ENCODE results near the gene PKNOX2. TPM values are rescaled to one million over a fixed set of nuclear protein-coding genes. Genes with fewer than 3 reads are reported as not detected.

PKNOX2 gene
- polyA plus RNA-seq, 2 of the 4 experiments (the other 2 are of a cell fraction): not detected

GRCh38 chr11:125157118-125157733, 7.3 kb upstream of the PKNOX2 start:
- POLR2A ChIA-PET: no interaction called here
- H3K4me3 ChIP-seq: no peak overlapping the region
- CTCF ChIA-PET: interaction anchor here (0.9 to 1.2 kb wide), 2 partner anchors 15 to 205 kb away, joined by 3 read pairs; no protein-coding TSS in a partner anchor
- ATAC-seq (no peak), DNase-seq (ENCODE audit: low read depth in 1 of 2, low spot score in 1 of 2) (no peak), FAIRE-seq (no peak)
- no peak overlapping the region for H3K4me2 ChIP-seq
- H3K27ac ChIP-seq: no peak overlapping the region
- no peaks in the 10 kb centered on the region for H3K4me1 ChIP-seq
- 33% methylated on average over 6 of the region's 6 CpGs for WGBS (ENCODE audit: missing lambda C conversion rate)
- H3K9me3 ChIP-seq: no peaks in the 10 kb centered on the region
- TF ChIP-seq, protein P1, sequence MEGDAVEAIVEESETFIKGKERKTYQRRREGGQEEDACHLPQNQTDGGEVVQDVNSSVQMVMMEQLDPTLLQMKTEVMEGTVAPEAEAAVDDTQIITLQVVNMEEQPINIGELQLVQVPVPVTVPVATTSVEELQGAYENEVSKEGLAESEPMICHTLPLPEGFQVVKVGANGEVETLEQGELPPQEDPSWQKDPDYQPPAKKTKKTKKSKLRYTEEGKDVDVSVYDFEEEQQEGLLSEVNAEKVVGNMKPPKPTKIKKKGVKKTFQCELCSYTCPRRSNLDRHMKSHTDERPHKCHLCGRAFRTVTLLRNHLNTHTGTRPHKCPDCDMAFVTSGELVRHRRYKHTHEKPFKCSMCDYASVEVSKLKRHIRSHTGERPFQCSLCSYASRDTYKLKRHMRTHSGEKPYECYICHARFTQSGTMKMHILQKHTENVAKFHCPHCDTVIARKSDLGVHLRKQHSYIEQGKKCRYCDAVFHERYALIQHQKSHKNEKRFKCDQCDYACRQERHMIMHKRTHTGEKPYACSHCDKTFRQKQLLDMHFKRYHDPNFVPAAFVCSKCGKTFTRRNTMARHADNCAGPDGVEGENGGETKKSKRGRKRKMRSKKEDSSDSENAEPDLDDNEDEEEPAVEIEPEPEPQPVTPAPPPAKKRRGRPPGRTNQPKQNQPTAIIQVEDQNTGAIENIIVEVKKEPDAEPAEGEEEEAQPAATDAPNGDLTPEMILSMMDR (IDR thresholded peaks at IDR 0.05): no peak
- TF ChIP-seq HOXB5 (CRISPR knock-in tag; IDR thresholded peaks at IDR 0.05): no peak
- no peak for TF ChIP-seq CBX8 (IDR thresholded peaks at IDR 0.05)
- no peak for TF ChIP-seq ZSCAN20 (CRISPR knock-in tag; IDR thresholded peaks at IDR 0.05)
- no peak for TF ChIP-seq CHD2 (IDR thresholded peaks at IDR 0.05; ENCODE audit: low read length, partially characterized antibody)
- TF ChIP-seq EHF (CRISPR knock-in tag; IDR thresholded peaks at IDR 0.05): no peak
- no peak for TF ChIP-seq KDM1A (IDR thresholded peaks at IDR 0.05; ENCODE audit: low read depth)
- no peak for TF ChIP-seq ZC3H11A (IDR thresholded peaks at IDR 0.05)
- no peak for TF ChIP-seq SMC3 (IDR thresholded peaks at IDR 0.05)
- TF ChIP-seq JUNB (IDR thresholded peaks at IDR 0.05): no peak
- no peak for TF ChIP-seq HMGXB4 (CRISPR knock-in tag; IDR thresholded peaks at IDR 0.05; ENCODE audit: borderline replicate concordance)
- TF ChIP-seq, protein P2, sequence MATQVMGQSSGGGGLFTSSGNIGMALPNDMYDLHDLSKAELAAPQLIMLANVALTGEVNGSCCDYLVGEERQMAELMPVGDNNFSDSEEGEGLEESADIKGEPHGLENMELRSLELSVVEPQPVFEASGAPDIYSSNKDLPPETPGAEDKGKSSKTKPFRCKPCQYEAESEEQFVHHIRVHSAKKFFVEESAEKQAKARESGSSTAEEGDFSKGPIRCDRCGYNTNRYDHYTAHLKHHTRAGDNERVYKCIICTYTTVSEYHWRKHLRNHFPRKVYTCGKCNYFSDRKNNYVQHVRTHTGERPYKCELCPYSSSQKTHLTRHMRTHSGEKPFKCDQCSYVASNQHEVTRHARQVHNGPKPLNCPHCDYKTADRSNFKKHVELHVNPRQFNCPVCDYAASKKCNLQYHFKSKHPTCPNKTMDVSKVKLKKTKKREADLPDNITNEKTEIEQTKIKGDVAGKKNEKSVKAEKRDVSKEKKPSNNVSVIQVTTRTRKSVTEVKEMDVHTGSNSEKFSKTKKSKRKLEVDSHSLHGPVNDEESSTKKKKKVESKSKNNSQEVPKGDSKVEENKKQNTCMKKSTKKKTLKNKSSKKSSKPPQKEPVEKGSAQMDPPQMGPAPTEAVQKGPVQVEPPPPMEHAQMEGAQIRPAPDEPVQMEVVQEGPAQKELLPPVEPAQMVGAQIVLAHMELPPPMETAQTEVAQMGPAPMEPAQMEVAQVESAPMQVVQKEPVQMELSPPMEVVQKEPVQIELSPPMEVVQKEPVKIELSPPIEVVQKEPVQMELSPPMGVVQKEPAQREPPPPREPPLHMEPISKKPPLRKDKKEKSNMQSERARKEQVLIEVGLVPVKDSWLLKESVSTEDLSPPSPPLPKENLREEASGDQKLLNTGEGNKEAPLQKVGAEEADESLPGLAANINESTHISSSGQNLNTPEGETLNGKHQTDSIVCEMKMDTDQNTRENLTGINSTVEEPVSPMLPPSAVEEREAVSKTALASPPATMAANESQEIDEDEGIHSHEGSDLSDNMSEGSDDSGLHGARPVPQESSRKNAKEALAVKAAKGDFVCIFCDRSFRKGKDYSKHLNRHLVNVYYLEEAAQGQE (IDR thresholded peaks at IDR 0.05): no peak
- no peak for TF ChIP-seq NR3C1 (IDR thresholded peaks at IDR 0.05)
- TF ChIP-seq KDM5A (IDR thresholded peaks at IDR 0.05): no peak
- TF ChIP-seq EP300 (IDR thresholded peaks at IDR 0.05): no peak
- no peak for TF ChIP-seq EHMT2 (IDR thresholded peaks at IDR 0.05; ENCODE audit: low read depth)
- no peak for TF ChIP-seq MYC (IDR thresholded peaks at IDR 0.05; ENCODE audit: borderline replicate concordance, low read length)
- TF ChIP-seq HDAC2 (IDR thresholded peaks at IDR 0.05): no peak

GRCh38 chr11:125157953-125158680, 6.4 kb upstream of the PKNOX2 start:
- FAIRE-seq (no peak), DNase-seq (ENCODE audit: low read depth in 1 of 2, low spot score in 1 of 2) (no peak), ATAC-seq (no peak)
- no peak overlapping the region for H3K27ac ChIP-seq
- ChIA-PET CTCF (interaction anchor here (0.9 kb wide), 1 partner anchor 206 kb away, joined by 3 read pairs; no protein-coding TSS in a partner anchor), POLR2A (no interaction called here)
- H3K4me2 ChIP-seq: no peak overlapping the region
- whole genome bisulfite sequencing (ENCODE audit: missing lambda C conversion rate): 51% methylated on average over 10 of the region's 10 CpGs
- H3K4me1 ChIP-seq: no peaks in the 10 kb centered on the region
- no peaks in the 10 kb centered on the region for H3K9me3 ChIP-seq
- no peak overlapping the region for H3K4me3 ChIP-seq
- no peak for TF ChIP-seq PBX3 (IDR thresholded peaks at IDR 0.05)
- TF ChIP-seq CHD4 (IDR thresholded peaks at IDR 0.05; ENCODE audit: borderline replicate concordance): no peak
- no peak for TF ChIP-seq TFCP2L1 (CRISPR knock-in tag; IDR thresholded peaks at IDR 0.05)
- no peak for TF ChIP-seq ATOH8 (CRISPR knock-in tag; IDR thresholded peaks at IDR 0.05; ENCODE audit: low read depth)
- no peak for TF ChIP-seq HEYL (CRISPR knock-in tag; IDR thresholded peaks at IDR 0.05)
- no peak for TF ChIP-seq RCOR1 (IDR thresholded peaks at IDR 0.05; ENCODE audit: low read depth, low read length)
- TF ChIP-seq USF2 (IDR thresholded peaks at IDR 0.05): no peak
- TF ChIP-seq PHF8 (IDR thresholded peaks at IDR 0.05; ENCODE audit: borderline replicate concordance, low read depth): no peak
- TF ChIP-seq HDAC2 (IDR thresholded peaks at IDR 0.05): no peak
- no peak for TF ChIP-seq ZFP36 (IDR thresholded peaks at IDR 0.05; ENCODE audit: borderline replicate concordance, partially characterized antibody)
- TF ChIP-seq JUN (IDR thresholded peaks at IDR 0.05): no peak

All from A549 (cell line).